K562 (cell line): ENCODE results near the gene ACTR3C. TPM values are rescaled to one million over a fixed set of nuclear protein-coding genes. Genes with fewer than 3 reads are reported as not detected.

Experiments
- ETS2 ChIP-seq: IDR thresholded peaks from 2 replicates; pipeline ENCODE4 v1.6.1; 2016; ENCODE audit warnings: borderline replicate concordance, missing genetic modification characterization, mild to moderate bottlenecking, moderate library complexity, missing compliant biosample characterization; ENCODE audit not compliant: poor library complexity, severe bottlenecking
- FIP1L1 ChIP-seq: fragments of 200-400 bp; formaldehyde crosslinking; IDR thresholded peaks from 2 replicates; pipeline ENCODE4 v1.6.1; 2018; ENCODE audit warnings: mild to moderate bottlenecking, low read depth, low read length; ENCODE audit not compliant: poor library complexity, severe bottlenecking
- GATAD2A ChIP-seq: fragments of 450-650 bp; IDR thresholded peaks from 2 replicates; pipeline ENCODE4 v1.6.1; 2017
- HNRNPUL1 ChIP-seq: fragments of 200-400 bp; formaldehyde crosslinking; IDR thresholded peaks from 2 replicates; pipeline ENCODE4 v1.6.1; 2017; ENCODE audit warnings: low read length
- HSF4 ChIP-seq: fragments of 250-450 bp; sonication (Bioruptor Pico); IDR thresholded peaks from 2 replicates; pipeline ENCODE4 v2.1.2; 2022; ENCODE audit warnings: mild to moderate bottlenecking, moderate library complexity, borderline replicate concordance
- JUND ChIP-seq, 2 experiments: IDR thresholded peaks; 2 replicates in 1 of 2; 3 replicates in 1 of 2; pipeline ENCODE4 v1.6.1; 2011; ENCODE audit warnings: borderline replicate concordance in 2 of 2, low read depth in 2 of 2, low read length in 2 of 2, improper control_type of control experiment in 1 of 2, missing biosample characterization in 1 of 2, missing genetic modification characterization in 1 of 2, missing genetic modification reagents in 1 of 2
- MIER1 ChIP-seq: fragments of 450-650 bp; IDR thresholded peaks from 2 replicates; pipeline ENCODE4 v1.6.1; 2016; ENCODE audit warnings: antibody characterized with exemption, mild to moderate bottlenecking, low read depth
- NCOR1 ChIP-seq: fragments of 450-650 bp; IDR thresholded peaks from 2 replicates; pipeline ENCODE4 v1.6.1; 2016; ENCODE audit warnings: mild to moderate bottlenecking, moderate library complexity
- POU5F1 ChIP-seq: fragments of 150-350 bp; IDR thresholded peaks from 2 replicates; pipeline ENCODE4 v1.6.1; 2014; ENCODE audit warnings: borderline replicate concordance, low read length, low read depth, mild to moderate bottlenecking; ENCODE audit not compliant: partially characterized antibody
- RHOXF2B ChIP-seq: fragments of 250-450 bp; sonication (Bioruptor Pico); conservative IDR thresholded peaks from 2 replicates; pipeline ENCODE4 v1.5.1; 2021
- SOX6 ChIP-seq: fragments of 450-650 bp; IDR thresholded peaks from 2 replicates; pipeline ENCODE4 v1.6.1; 2014; ENCODE audit warnings: mild to moderate bottlenecking
- SP1 ChIP-seq: sonication (generic); formaldehyde crosslinking; IDR thresholded peaks from 2 replicates; pipeline ENCODE4 v1.8.1; 2022; ENCODE audit warnings: mild to moderate bottlenecking, missing genetic modification reagents
- SRSF3 ChIP-seq: fragments of 200-400 bp; formaldehyde crosslinking; IDR thresholded peaks from 2 replicates; pipeline ENCODE4 v1.6.1; 2016; ENCODE audit warnings: mild to moderate bottlenecking, low read length, moderate library complexity; ENCODE audit not compliant: insufficient read depth
- TAF1 ChIP-seq: IDR thresholded peaks from 2 replicates; pipeline ENCODE4 v1.6.1; 2011; ENCODE audit warnings: mild to moderate bottlenecking, low read length, moderate library complexity; ENCODE audit not compliant: insufficient read depth, control insufficient read depth, severe bottlenecking; ENCODE audit errors: extremely low read depth
- ZC3H4 ChIP-seq: sonication (generic); formaldehyde crosslinking; IDR thresholded peaks from 2 replicates; pipeline ENCODE4 v1.9.0; 2021; ENCODE audit warnings: missing genetic modification reagents, borderline replicate concordance
- ZEB2 ChIP-seq: fragments of 450-650 bp; IDR thresholded peaks from 2 replicates; pipeline ENCODE4 v1.6.1; 2016
- ZNF23 ChIP-seq: fragments of 250-450 bp; sonication (Bioruptor Pico); IDR thresholded peaks from 2 replicates; pipeline ENCODE4 v1.4.0; 2020; ENCODE audit warnings: mild to moderate bottlenecking
- ZNF253 ChIP-seq: fragments of 250-450 bp; sonication (Bioruptor Pico); conservative IDR thresholded peaks from 2 replicates; pipeline ENCODE4 v1.6.1; 2021; ENCODE audit warnings: mild to moderate bottlenecking
- ZNF444 ChIP-seq: fragments of 250-450 bp; sonication (Bioruptor Pico); IDR thresholded peaks from 2 replicates; pipeline ENCODE4 v1.4.0; 2020; ENCODE audit warnings: mild to moderate bottlenecking, moderate library complexity
- ZNF583 ChIP-seq: fragments of 250-450 bp; sonication (Bioruptor Pico); IDR thresholded peaks from 2 replicates; pipeline ENCODE4 v1.4.0; 2020
- ZSCAN29 ChIP-seq: fragments of 450-650 bp; IDR thresholded peaks from 2 replicates; pipeline ENCODE4 v1.6.1; 2017
- polyA plus RNA-seq, 8 experiments: library from polyadenylated mRNA; depleted of rRNA in 4 of 8; stranded (reverse) in 5 of 8; unstranded in 3 of 8; fragments of >200 nt; fragmentation: Nextera tagmentation in 2 of 8; fragmentation: Illumina TruSeq in 1 of 8; extraction: Ambion mirVana in 2 of 8; extraction: Trizol in 1 of 8; gene quantifications; 2 replicates each; pipeline versions ENCODE4 v1.2.1 to v1.2.3, GENCODE V29; 2011 to 2014; ENCODE audit warnings: inconsistent platforms in 1 of 8, missing spikeins in 1 of 8
- total RNA-seq, 7 experiments: library from RNA; depleted of rRNA in 6 of 7; stranded (reverse); fragments of >200 nt in 6 of 7; fragmentation: Illumina TruSeq in 2 of 7; extraction: Trizol in 2 of 7; gene quantifications; 2 replicates each; pipeline versions ENCODE4 v1.2.1 to v1.2.3, GENCODE V29; 2011 to 2021; ENCODE audit warnings: low replicate concordance in 1 of 7
- TF ChIP-seq, protein P1 (sequence below): fragments of 250-450 bp; sonication (Bioruptor Pico); IDR thresholded peaks from 2 replicates; pipeline ENCODE4 v1.5.0; 2021
- TF ChIP-seq, protein P2 (sequence below): fragments of 450-650 bp; IDR thresholded peaks from 2 replicates; pipeline ENCODE4 v1.6.1; 2016; ENCODE audit warnings: borderline replicate concordance
- TF ChIP-seq, protein P3 (sequence below): fragments of 450-650 bp; formaldehyde crosslinking; IDR thresholded peaks from 2 replicates; pipeline ENCODE4 v1.4.0; 2020; ENCODE audit warnings: mild to moderate bottlenecking, moderate library complexity

The ACTR3C gene
- total and polyA plus RNA-seq, 9 of the 15 experiments (the other 6 are each of a cell fraction or from before 2014, with no cell fraction given) = 9.0 to 35.4 (median 13.3) TPM

- peak; percentile 8 for TF ChIP-seq ETS2 (tag)
- peak; percentile 76; the same call in 1 of the 2 replicates for TF ChIP-seq GATAD2A
- TF ChIP-seq, protein P1, sequence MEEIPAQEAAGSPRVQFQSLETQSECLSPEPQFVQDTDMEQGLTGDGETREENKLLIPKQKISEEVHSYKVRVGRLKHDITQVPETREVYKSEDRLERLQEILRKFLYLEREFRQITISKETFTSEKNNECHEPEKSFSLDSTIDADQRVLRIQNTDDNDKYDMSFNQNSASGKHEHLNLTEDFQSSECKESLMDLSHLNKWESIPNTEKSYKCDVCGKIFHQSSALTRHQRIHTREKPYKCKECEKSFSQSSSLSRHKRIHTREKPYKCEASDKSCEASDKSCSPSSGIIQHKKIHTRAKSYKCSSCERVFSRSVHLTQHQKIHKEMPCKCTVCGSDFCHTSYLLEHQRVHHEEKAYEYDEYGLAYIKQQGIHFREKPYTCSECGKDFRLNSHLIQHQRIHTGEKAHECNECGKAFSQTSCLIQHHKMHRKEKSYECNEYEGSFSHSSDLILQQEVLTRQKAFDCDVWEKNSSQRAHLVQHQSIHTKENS (CRISPR knock-in tag) = no peak
- no peak for TF ChIP-seq ZNF23 (CRISPR knock-in tag)
- peak; percentile 88 for TF ChIP-seq TAF1
- TF ChIP-seq NCOR1 = peak; percentile 42; the same call in 1 of the 2 replicates
- TF ChIP-seq, protein P2, sequence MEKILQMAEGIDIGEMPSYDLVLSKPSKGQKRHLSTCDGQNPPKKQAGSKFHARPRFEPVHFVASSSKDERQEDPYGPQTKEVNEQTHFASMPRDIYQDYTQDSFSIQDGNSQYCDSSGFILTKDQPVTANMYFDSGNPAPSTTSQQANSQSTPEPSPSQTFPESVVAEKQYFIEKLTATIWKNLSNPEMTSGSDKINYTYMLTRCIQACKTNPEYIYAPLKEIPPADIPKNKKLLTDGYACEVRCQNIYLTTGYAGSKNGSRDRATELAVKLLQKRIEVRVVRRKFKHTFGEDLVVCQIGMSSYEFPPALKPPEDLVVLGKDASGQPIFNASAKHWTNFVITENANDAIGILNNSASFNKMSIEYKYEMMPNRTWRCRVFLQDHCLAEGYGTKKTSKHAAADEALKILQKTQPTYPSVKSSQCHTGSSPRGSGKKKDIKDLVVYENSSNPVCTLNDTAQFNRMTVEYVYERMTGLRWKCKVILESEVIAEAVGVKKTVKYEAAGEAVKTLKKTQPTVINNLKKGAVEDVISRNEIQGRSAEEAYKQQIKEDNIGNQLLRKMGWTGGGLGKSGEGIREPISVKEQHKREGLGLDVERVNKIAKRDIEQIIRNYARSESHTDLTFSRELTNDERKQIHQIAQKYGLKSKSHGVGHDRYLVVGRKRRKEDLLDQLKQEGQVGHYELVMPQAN = no peak
- TF ChIP-seq SRSF3 = peak; percentile 75; the same call in 1 of the 2 replicates
- TF ChIP-seq MIER1 = no peak
- no peak for TF ChIP-seq HNRNPUL1
- TF ChIP-seq ZEB2 = peak; percentile 84; the same call in 1 of the 2 replicates
- peak; percentile 73 for TF ChIP-seq POU5F1
- TF ChIP-seq ZSCAN29 = no peak
- TF ChIP-seq, protein P3, sequence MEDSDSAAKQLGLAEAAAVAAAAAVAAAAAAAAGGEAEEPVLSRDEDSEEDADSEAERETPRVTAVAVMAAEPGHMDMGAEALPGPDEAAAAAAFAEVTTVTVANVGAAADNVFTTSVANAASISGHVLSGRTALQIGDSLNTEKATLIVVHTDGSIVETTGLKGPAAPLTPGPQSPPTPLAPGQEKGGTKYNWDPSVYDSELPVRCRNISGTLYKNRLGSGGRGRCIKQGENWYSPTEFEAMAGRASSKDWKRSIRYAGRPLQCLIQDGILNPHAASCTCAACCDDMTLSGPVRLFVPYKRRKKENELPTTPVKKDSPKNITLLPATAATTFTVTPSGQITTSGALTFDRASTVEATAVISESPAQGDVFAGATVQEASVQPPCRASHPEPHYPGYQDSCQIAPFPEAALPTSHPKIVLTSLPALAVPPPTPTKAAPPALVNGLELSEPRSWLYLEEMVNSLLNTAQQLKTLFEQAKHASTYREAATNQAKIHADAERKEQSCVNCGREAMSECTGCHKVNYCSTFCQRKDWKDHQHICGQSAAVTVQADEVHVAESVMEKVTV (CRISPR knock-in tag) = no peak
- TF ChIP-seq SP1 (CRISPR knock-in tag) = peak; percentile 76
- no peak for TF ChIP-seq ZC3H4 (CRISPR knock-in tag)
- TF ChIP-seq SOX6 = peak; percentile 56
- no peak; the same call in none of the 2 replicates for TF ChIP-seq ZNF583
- TF ChIP-seq HSF4 (CRISPR knock-in tag) = no peak
- TF ChIP-seq ZNF444 = 0 out of 2 replicates have a peak, but pooled peaks have one; percentile 38
- TF ChIP-seq FIP1L1 = peak; percentile 96
- peak; percentile 69; the same call in 1 of the 2 replicates for TF ChIP-seq ZNF253 (CRISPR knock-in tag)
- 0 out of 2 replicates have a peak, but pooled peaks have one; percentile 12 for TF ChIP-seq RHOXF2B
- peak; percentile 40 for TF ChIP-seq JUND (IDR thresholded peaks at IDR 0.05; ENCODE audit: borderline replicate concordance, low read depth, low read length)
- TF ChIP-seq JUND (tag; IDR thresholded peaks at IDR 0.05; ENCODE audit: borderline replicate concordance, low read depth, low read length) = no peak; the same call in 2 of the 3 replicates
These were observed 44.9 kb upstream of the ACTR3C start, which contains the start of gene REPIN1 (continued) for GRCh38 chr7:150368096-150368883.
